Suprapubic skin (tissue), 4 donors: ENCODE measurements around the gene REPS2. TPM values are rescaled to one million over a fixed set of nuclear protein-coding genes. Genes with fewer than 3 reads are reported as not detected.

ENCODE experiments used
- DNase-seq, 2 donors: peaks; one replicate each; pipeline ENCODE4 v3.0.0-alpha.2; 2019; ENCODE audit warnings: low spot score in 2 of 2
- H3K27ac ChIP-seq: fragments of 200-600 bp; sonication (generic); one replicate; pipeline ENCODE4 v1.5.1; 2019
- H3K27me3 ChIP-seq: fragments of 200-600 bp; sonication (generic); one replicate; pipeline ENCODE4 v1.5.1; 2019
- H3K36me3 ChIP-seq: fragments of 200-600 bp; sonication (generic); one replicate; pipeline ENCODE4 v1.5.1; 2019
- H3K4me1 ChIP-seq: fragments of 200-600 bp; sonication (generic); one replicate; pipeline ENCODE4 v1.5.1; 2019
- H3K4me3 ChIP-seq: fragments of 200-600 bp; sonication (generic); one replicate; pipeline ENCODE4 v1.5.1; 2019; ENCODE audit warnings: mild to moderate bottlenecking
- H3K9me3 ChIP-seq: fragments of 200-600 bp; sonication (generic); one replicate; pipeline ENCODE4 v1.5.1; 2019
- CTCF ChIP-seq, 2 donors: fragments of 200-600 bp in 1 of 2; fragments of 450-650 bp in 1 of 2; sonication (generic) in 1 of 2; IDR thresholded peaks; one replicate each; pipeline ENCODE4 v1.5.1; 2016 to 2019; ENCODE audit warnings: antibody characterized with exemption in 2 of 2, mild to moderate bottlenecking in 1 of 2, moderate library complexity in 1 of 2
- EP300 ChIP-seq: sonication (generic); formaldehyde crosslinking; IDR thresholded peaks from one replicate; pipeline ENCODE4 v1.6.1; 2017; ENCODE audit warnings: antibody characterized with exemption
- POLR2A ChIP-seq, 2 donors: fragments of 450-650 bp; IDR thresholded peaks; one replicate each; pipeline ENCODE4 v1.6.1; 2017; ENCODE audit warnings: antibody characterized with exemption in 2 of 2, mild to moderate bottlenecking in 2 of 2, moderate library complexity in 2 of 2
- POLR2AphosphoS5 ChIP-seq, 3 donors: sonication (generic); formaldehyde crosslinking; IDR thresholded peaks; one replicate each; pipeline ENCODE4 v1.6.1; 2017; ENCODE audit warnings: antibody characterized with exemption in 3 of 3
- WGBS: methylation state at CpG from one replicate; pipeline ENCODE4 v1.1.5; 2018; 5-methylcytosine and 5-hydroxymethylcytosine counted together
- total RNA-seq, 4 donors: library from RNA; depleted of rRNA; stranded (reverse); fragments of >200 nt; gene quantifications; one replicate each; pipeline ENCODE4 v1.1.0, GENCODE V29; 2016

The REPS2 gene
- total RNA-seq, 4 donors from 2014 or later: 6.2 to 10.9 (median 8.6) TPM

GRCh38 chrX:16981980-16982379, 35.5 kb downstream of the REPS2 start:
- no peak for DNase-seq
- Histone ChIP-seq H3K27me3 (no peaks in the 10 kb centered on the region), H3K4me1 (no peaks in the 10 kb centered on the region), H3K27ac (no peak overlapping the region), H3K36me3 (no peaks in the 10 kb centered on the region), H3K9me3 (no peaks in the 10 kb centered on the region), H3K4me3 (no peak overlapping the region)
- no peak for TF ChIP-seq POLR2AphosphoS5 (IDR thresholded peaks at IDR 0.05)
- no peak for TF ChIP-seq EP300
- no peak for TF ChIP-seq POLR2A (IDR thresholded peaks at IDR 0.05)
- no peak for TF ChIP-seq CTCF (IDR thresholded peaks at IDR 0.05)

GRCh38 chrX:16983051-16983450, 36.6 kb downstream of the REPS2 start:
- no peak for DNase-seq
- no peaks in the 10 kb centered on the region for H3K36me3 ChIP-seq
- H3K4me3 ChIP-seq: no peak overlapping the region
- H3K9me3 ChIP-seq: no peaks in the 10 kb centered on the region
- H3K27me3 ChIP-seq: no peaks in the 10 kb centered on the region
- H3K27ac ChIP-seq: no peak overlapping the region
- TF ChIP-seq CTCF (IDR thresholded peaks at IDR 0.05): no peak
- no peak for TF ChIP-seq POLR2A (IDR thresholded peaks at IDR 0.05)
- no peak for TF ChIP-seq EP300
- no peak for TF ChIP-seq POLR2AphosphoS5 (IDR thresholded peaks at IDR 0.05)
- H3K4me1 ChIP-seq: no peaks in the 10 kb centered on the region
- 64% methylated on average over 1 of the region's 1 CpG for WGBS

DNA sequence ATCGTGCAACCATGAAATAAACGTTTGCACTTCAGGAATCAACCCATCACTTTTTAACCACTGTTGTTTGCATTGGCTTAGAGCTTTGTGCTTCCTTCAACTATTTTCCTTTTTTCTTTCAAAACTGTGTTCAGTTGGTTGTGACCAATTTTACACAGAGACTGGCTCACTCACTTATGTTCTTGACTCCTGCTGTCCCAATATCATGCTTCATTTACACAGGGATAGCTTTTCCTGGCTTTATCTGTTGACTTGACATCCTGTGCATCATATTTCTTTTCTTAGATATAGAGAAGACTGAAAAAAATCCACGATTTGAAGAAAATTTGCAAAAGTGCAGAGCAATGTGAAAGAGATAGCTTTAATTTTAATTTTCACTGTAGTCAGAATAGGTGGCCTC, 38.8 kb downstream of the REPS2 start:
- WGBS: 66% methylated on average over 3 of the region's 3 CpGs
- TF ChIP-seq EP300 (no peak), POLR2AphosphoS5 (IDR thresholded peaks at IDR 0.05) (no peak), CTCF (IDR thresholded peaks at IDR 0.05) (no peak), POLR2A (IDR thresholded peaks at IDR 0.05) (no peak)
- no peaks in the 10 kb centered on the region for H3K4me1 ChIP-seq
- H3K27ac ChIP-seq: no peak overlapping the region
- H3K36me3 ChIP-seq: no peaks in the 10 kb centered on the region
- no peak overlapping the region for H3K4me3 ChIP-seq
- DNase-seq: no peak
- H3K9me3 ChIP-seq: no peaks in the 10 kb centered on the region
- H3K27me3 ChIP-seq: no peaks in the 10 kb centered on the region

DNA sequence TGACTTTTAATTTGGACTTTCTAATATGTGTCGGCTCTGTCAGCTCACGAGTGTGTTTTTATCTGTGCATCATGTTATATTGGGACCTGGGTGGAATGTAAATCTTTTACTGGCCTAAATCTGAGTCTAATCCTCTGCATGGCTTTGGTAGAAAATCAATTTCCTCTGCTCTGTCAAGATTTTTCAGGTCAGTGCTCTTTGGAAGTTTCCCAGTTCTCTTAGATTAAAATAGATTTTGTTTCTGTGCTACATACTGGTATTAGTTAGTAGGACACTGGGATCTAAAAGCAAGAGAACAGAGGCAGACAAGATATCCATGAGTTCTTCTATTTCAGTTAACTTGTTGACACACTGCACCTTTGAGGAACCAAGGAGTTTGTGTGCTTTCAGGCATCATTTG, 39.7 kb downstream of the REPS2 start:
- 82% methylated on average over 2 of the region's 2 CpGs for WGBS
- no peak for DNase-seq
- Histone ChIP-seq H3K4me3 (no peak overlapping the region), H3K27me3 (no peaks in the 10 kb centered on the region), H3K36me3 (no peaks in the 10 kb centered on the region), H3K9me3 (no peaks in the 10 kb centered on the region), H3K27ac (no peak overlapping the region), H3K4me1 (no peaks in the 10 kb centered on the region)
- TF ChIP-seq POLR2AphosphoS5 (IDR thresholded peaks at IDR 0.05): no peak
- no peak for TF ChIP-seq EP300
- TF ChIP-seq CTCF (IDR thresholded peaks at IDR 0.05): no peak
- TF ChIP-seq POLR2A (IDR thresholded peaks at IDR 0.05): no peak

DNA sequence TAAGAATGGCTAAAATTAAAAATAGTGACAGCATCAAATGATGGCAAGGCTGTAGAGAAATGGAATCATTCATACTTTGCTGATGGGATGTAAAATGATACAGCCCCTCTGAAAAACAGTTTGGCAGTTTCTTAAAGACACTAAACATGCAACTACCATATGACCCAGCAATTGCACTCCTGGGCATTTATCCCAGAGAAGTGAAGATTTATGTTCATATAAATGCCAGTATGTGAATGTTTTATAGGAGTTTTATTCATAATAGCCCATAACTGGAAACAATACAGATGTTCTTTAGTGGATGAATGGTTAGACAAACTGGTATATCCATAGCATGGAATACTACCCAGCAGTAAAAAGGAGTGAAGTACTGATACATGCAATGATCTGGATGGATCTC, 43.3 kb downstream of the REPS2 start:
- no peak overlapping the region for H3K4me3 ChIP-seq
- no peak for DNase-seq
- no peaks in the 10 kb centered on the region for H3K4me1 ChIP-seq
- no peak overlapping the region for H3K27ac ChIP-seq
- no peaks in the 10 kb centered on the region for H3K9me3 ChIP-seq
- no peaks in the 10 kb centered on the region for H3K36me3 ChIP-seq
- no peak for TF ChIP-seq EP300
- TF ChIP-seq POLR2AphosphoS5 (IDR thresholded peaks at IDR 0.05): no peak
- TF ChIP-seq CTCF (IDR thresholded peaks at IDR 0.05): no peak
- TF ChIP-seq POLR2A (IDR thresholded peaks at IDR 0.05): no peak
- no peaks in the 10 kb centered on the region for H3K27me3 ChIP-seq
